Esophagus squamous epithelium (tissue), 5 donors: ENCODE data around the gene PLA2G3. TPM values are rescaled to one million over a fixed set of nuclear protein-coding genes. Genes with fewer than 3 reads are reported as not detected.
A peak's percentile ranks its signal among the peaks of the same experiment; 100 is the strongest.
"Not testable (repeated sequence)": the region's sequence is repeated elsewhere in the genome, so short reads cannot be mapped to it uniquely, and the experiment has no call there.

ENCODE experiments used
- DNase-seq: peaks from one replicate; lab custom pipeline; 2025; lab: John Stamatoyannopoulos, UW
- H3K27ac ChIP-seq, 4 donors: fragments of 200-600 bp; sonication (generic); one replicate each; pipeline ENCODE4 v1.5.1; 2016 to 2019; ENCODE audit warnings: mild to moderate bottlenecking in 1 of 4
- H3K27me3 ChIP-seq, 4 donors: fragments of 200-600 bp; sonication (generic); 1 replicate in 3 of 4; 2 replicates in 1 of 4; pipeline versions ENCODE4 v1.5.1 to v1.6.0; 2017 to 2021; ENCODE audit warnings: antibody characterized with exemption in 1 of 4
- H3K36me3 ChIP-seq, 3 donors: fragments of 200-600 bp; sonication (generic); one replicate each; pipeline ENCODE4 v1.5.1; 2016 to 2019
- H3K4me1 ChIP-seq, 3 donors: fragments of 200-600 bp; sonication (generic); one replicate each; pipeline ENCODE4 v1.5.1; 2017 to 2019
- H3K4me3 ChIP-seq, 4 donors: fragments of 200-600 bp; sonication (generic); 1 replicate in 3 of 4; 2 replicates in 1 of 4; pipeline ENCODE4 v1.5.1; 2016 to 2019; ENCODE audit warnings: mild to moderate bottlenecking in 2 of 4, moderate library complexity in 1 of 4
- H3K9me3 ChIP-seq, 3 donors: fragments of 200-600 bp; sonication (generic); one replicate each; pipeline ENCODE4 v1.5.1; 2016 to 2019
- CTCF ChIP-seq, 6 experiments: fragments of 450-650 bp in 4 of 6; fragments of 200-600 bp in 2 of 6; sonication (generic) in 2 of 6; IDR thresholded peaks; one replicate each; pipeline ENCODE4 v1.5.1; 2016 to 2019; ENCODE audit warnings: antibody characterized with exemption in 6 of 6, mild to moderate bottlenecking in 4 of 6, moderate library complexity in 4 of 6
- POLR2A ChIP-seq, 4 donors: fragments of 450-650 bp; IDR thresholded peaks; one replicate each; pipeline ENCODE4 v1.6.1; 2017; ENCODE audit warnings: antibody characterized with exemption in 4 of 4, mild to moderate bottlenecking in 4 of 4, moderate library complexity in 3 of 4
- WGBS, 2 donors: methylation state at CpG; one replicate each; pipeline ENCODE4 v1.1.5; 2018; 5-methylcytosine and 5-hydroxymethylcytosine counted together
- intact Hi-C: fragments of 100-400 bp; cut with DNase I; formaldehyde crosslinking; loops from one replicate; pipeline ENCODE4 v1.15.0; 2022
- total RNA-seq, 4 donors: library from RNA; depleted of rRNA; stranded (reverse); fragments of >200 nt; gene quantifications; one replicate each; pipeline ENCODE4 v1.1.0, GENCODE V29; 2016
- donor health status: DM: yes; HTN: yes; CAD: no.

PLA2G3 gene
- total RNA-seq, 4 donors from 2014 or later = 5.0 to 27.0 (median 7.8) TPM

DNA sequence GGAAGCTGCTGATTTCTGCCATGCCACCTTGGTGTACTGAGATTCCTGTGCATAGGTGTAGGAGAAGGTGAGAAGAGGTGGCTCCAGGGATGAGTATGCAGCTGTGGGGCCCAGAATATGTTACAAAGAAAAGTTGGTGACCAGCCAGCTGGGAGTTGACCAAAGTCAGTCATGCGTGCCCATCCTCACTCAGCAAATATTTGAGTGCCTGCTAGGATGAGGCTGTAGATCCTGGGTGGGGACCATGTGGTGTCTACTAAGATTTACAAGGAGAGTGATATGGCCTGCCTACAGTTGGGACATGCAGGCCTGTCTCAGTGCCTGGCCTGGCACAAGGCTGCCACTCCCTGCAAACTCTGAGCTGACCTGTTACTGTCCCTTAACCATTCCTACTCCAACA, 39.0 kb upstream of the PLA2G3 start:
- no peak for DNase-seq
- TF ChIP-seq CTCF (IDR thresholded peaks at IDR 0.05) (no peak), POLR2A (IDR thresholded peaks at IDR 0.05) (no peak)
- Histone ChIP-seq H3K9me3 (no peaks in the 10 kb centered on the region), H3K4me1 (peaks cover 16 to 45% (median 21%) of the 10 kb centered on the region in 3 donors), H3K36me3 (peaks cover 0 to 34% (median 0%) of the 10 kb centered on the region in 3 donors), H3K4me3 (no peak overlapping the region), H3K27me3 (no peaks in the 10 kb centered on the region), H3K27ac (peak overlapping the region in 3 of 4 donors; percentile 28 to 55 (median 53))
- intact Hi-C loops = no loop called here
- 20% methylated on average over 1 of the region's 1 CpG for WGBS, 2 donors

GRCh38 chr22:31178859-31179258, 38.6 kb upstream of the PLA2G3 start:
- H3K27me3 ChIP-seq = no peaks in the 10 kb centered on the region
- H3K4me1 ChIP-seq = peaks cover 16 to 50% (median 23%) of the 10 kb centered on the region in 3 donors
- H3K36me3 ChIP-seq = peaks cover 0 to 34% (median 0%) of the 10 kb centered on the region in 3 donors
- TF ChIP-seq CTCF (IDR thresholded peaks at IDR 0.05) (no peak), POLR2A (IDR thresholded peaks at IDR 0.05) (no peak)
- H3K27ac ChIP-seq = peak overlapping the region in 1 of 4 donors; percentile 55
- H3K4me3 ChIP-seq = no peak overlapping the region
- WGBS, 2 donors = 92 to 98% methylated on average over 2 of the region's 2 CpGs
- H3K9me3 ChIP-seq = no peaks in the 10 kb centered on the region
- no peak for DNase-seq
- intact Hi-C loops = no loop called here

DNA sequence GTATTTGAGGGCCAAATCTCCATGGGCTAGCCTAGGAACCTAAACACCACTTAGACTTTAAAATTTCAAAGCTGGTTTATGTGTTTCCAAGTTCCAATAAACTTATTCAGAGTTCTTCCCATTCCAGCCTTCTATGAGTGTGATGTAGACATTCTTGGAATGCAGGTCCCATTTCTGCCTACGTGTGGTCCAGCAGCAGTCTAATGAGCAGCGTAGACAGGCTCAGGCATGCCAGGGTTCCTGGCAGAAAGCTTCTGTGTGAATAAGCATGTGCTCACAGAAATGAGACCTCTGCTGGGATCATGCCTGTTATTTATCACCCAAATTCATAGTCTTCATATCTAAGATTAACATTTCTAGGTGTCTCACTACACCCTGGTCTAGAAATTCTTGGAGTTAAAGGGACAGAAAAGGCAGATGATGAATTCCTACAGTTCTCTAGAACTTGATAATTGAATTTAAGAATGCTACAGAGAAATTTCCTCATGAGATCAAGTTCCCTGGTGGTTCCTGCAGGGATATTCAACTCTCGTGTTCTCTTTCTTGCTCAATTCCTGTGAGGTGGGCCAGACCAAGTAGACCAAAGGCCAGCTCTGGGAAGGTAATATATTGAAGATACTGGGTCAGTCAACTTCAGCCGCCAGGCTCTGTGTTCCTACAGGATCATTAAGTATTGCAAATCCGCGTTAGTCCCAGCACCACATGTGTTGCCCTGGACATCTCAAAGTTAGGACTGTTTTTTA, 37.3 kb upstream of the PLA2G3 start:
- Histone ChIP-seq H3K9me3 (no peaks in the 10 kb centered on the region), H3K4me3 (no peak overlapping the region), H3K27me3 (no peaks in the 10 kb centered on the region), H3K36me3 (peaks cover 0 to 28% (median 0%) of the 10 kb centered on the region in 3 donors), H3K4me1 (peaks cover 22 to 63% (median 33%) of the 10 kb centered on the region in 3 donors), H3K27ac (peak overlapping the region; percentile 2 to 76 (median 26))
- no peak for DNase-seq
- WGBS, 2 donors = 66 to 74% methylated on average over 6 of the region's 6 CpGs
- intact Hi-C loops = no loop called here
- TF ChIP-seq CTCF (IDR thresholded peaks at IDR 0.05) (peak in 1 of 6 experiments; percentile 51), POLR2A (IDR thresholded peaks at IDR 0.05) (no peak)

GRCh38 chr22:31176923-31177322, 36.6 kb upstream of the PLA2G3 start:
- peaks cover 0 to 21% (median 0%) of the 10 kb centered on the region in 3 donors for H3K36me3 ChIP-seq
- 75 to 92% methylated on average over 1 of the region's 1 CpG for WGBS, 2 donors
- H3K4me3 ChIP-seq = no peak overlapping the region
- DNase-seq = no peak
- intact Hi-C loops = no loop called here
- no peaks in the 10 kb centered on the region for H3K27me3 ChIP-seq
- peaks cover 22 to 69% (median 36%) of the 10 kb centered on the region in 3 donors for H3K4me1 ChIP-seq
- peak overlapping the region; percentile 2 to 76 (median 21) for H3K27ac ChIP-seq
- TF ChIP-seq POLR2A (IDR thresholded peaks at IDR 0.05) (no peak), CTCF (IDR thresholded peaks at IDR 0.05) (no peak)
- H3K9me3 ChIP-seq = no peaks in the 10 kb centered on the region

DNA sequence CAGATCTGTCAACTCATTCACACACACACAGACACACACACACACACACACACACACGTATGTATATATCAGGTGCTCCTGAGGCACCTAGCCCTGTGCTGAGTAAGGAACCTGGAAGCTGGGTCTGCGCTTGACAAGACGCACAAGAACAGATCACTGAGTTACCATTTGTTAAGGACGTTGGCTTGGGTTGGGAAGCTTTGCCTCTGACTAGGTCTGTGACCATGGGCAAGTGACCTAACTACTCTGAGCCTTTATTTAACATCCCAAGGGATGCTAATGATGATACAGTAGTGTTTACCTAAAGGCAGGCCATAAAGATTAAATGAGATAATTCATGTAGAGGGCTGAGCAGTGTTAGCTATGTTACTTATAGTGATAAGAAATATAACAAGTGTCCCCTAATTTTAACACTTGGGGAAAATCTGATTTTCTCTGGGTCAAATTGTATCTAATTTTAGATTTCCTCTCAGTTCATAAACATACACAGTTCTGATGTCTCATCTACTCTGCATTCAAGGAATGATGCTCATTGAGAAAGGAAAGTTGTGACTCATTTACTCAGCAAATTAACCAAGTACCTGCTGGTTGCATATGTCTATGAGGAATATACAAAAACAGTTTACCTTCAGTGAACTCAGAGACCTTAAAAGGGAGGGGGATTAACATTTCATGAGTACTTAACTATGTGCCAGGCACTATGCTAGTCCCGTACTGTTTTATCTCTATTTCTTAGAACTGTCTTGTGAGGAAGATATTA, 33.3 kb upstream of the PLA2G3 start:
- H3K27ac ChIP-seq = peak overlapping the region in 3 of 4 donors; percentile 58 to 83 (median 64)

DNA sequence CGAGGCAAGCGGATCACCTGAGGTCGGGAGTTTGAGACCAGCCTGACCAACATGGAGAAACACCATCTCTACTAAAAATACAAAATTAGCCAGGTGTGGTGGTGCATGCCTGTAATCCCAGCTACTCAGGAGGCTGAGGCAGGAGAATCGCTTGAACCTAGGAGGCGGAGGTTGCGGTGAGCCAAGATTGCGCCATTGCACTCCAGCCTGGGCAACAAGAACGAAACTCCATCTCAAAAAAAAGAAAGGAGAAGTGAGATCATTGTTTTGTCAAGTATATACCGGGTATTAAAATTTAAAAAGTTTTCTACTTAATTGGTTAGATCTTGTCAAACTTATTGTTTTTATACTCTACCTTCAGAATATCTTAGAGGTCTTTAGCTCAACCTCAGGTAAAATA, 31.4 kb upstream of the PLA2G3 start:
- H3K4me3 ChIP-seq, DNase-seq, H3K27ac ChIP-seq, H3K27me3 ChIP-seq, H3K9me3 ChIP-seq, intact Hi-C loops: not testable (repeated sequence)
- Histone ChIP-seq H3K4me1 (peaks cover 8 to 71% (median 36%) of the 10 kb centered on the region in 3 donors), H3K36me3 (peaks cover 0 to 24% (median 0%) of the 10 kb centered on the region in 3 donors)
- 74 to 91% methylated on average over 8 to 9 of the region's 9 CpGs for WGBS, 2 donors

More for the DNA sequence above, 33.3 kb upstream of the PLA2G3 start:
- no peaks in the 10 kb centered on the region for H3K9me3 ChIP-seq
- intact Hi-C loops = no loop called here
- H3K36me3 ChIP-seq = peaks cover 0 to 21% (median 0%) of the 10 kb centered on the region in 3 donors
- DNase-seq = no peak
- WGBS, 2 donors = 60 to 64% methylated on average over 5 of the region's 5 CpGs
- peaks cover 14 to 80% (median 42%) of the 10 kb centered on the region in 3 donors for H3K4me1 ChIP-seq
- H3K27me3 ChIP-seq = no peaks in the 10 kb centered on the region
- no peak for TF ChIP-seq POLR2A (IDR thresholded peaks at IDR 0.05)
- no peak for TF ChIP-seq CTCF (IDR thresholded peaks at IDR 0.05)
- no peak overlapping the region for H3K4me3 ChIP-seq
